Lung (tissue), 12 donors: ENCODE data around the gene ZNF236. TPM values are rescaled to one million over a fixed set of nuclear protein-coding genes. Genes with fewer than 3 reads are reported as not detected.

ENCODE experiments used
- ATAC-seq: fragments of 200-7000 bp; cut with Tn5 transposase; one replicate; pipeline ENCODE4 v1.9.1; 2020; ENCODE audit warnings: moderate number of reproducible peaks; ENCODE audit not compliant: insufficient read depth, low FRiP score
- DNase-seq, 3 donors: peaks; one replicate each; pipeline ENCODE4 v3.0.0-alpha.2; 2013 to 2017
- H3K27ac ChIP-seq, 2 donors: one replicate each; pipeline ENCODE4 v1.5.1; 2013; ENCODE audit warnings: mild to moderate bottlenecking in 2 of 2, moderate library complexity in 2 of 2, control low read depth in 1 of 2, inconsistent platforms in 1 of 2, low read depth in 1 of 2, low read length in 1 of 2
- H3K27me3 ChIP-seq, 3 donors: one replicate each; pipeline ENCODE4 v1.5.1; 2013; ENCODE audit warnings: low read length in 2 of 3; ENCODE audit not compliant: control insufficient read depth in 3 of 3, insufficient read depth in 3 of 3
- H3K36me3 ChIP-seq, 4 donors: one replicate each; pipeline ENCODE4 v1.5.1; 2013; ENCODE audit warnings: low read length in 4 of 4, mild to moderate bottlenecking in 1 of 4, moderate library complexity in 1 of 4; ENCODE audit not compliant: control insufficient read depth in 4 of 4, insufficient read depth in 4 of 4
- H3K4me1 ChIP-seq, 5 donors: one replicate each; pipeline ENCODE4 v1.5.1; 2013; ENCODE audit warnings: low read length in 5 of 5, mild to moderate bottlenecking in 2 of 5, moderate library complexity in 1 of 5; ENCODE audit not compliant: control insufficient read depth in 5 of 5, insufficient read depth in 5 of 5
- H3K4me3 ChIP-seq: one replicate; pipeline ENCODE4 v1.5.1; 2013; ENCODE audit warnings: mild to moderate bottlenecking, control low read depth, moderate library complexity
- H3K9ac ChIP-seq, 2 donors: one replicate each; pipeline ENCODE4 v1.5.1; 2013; ENCODE audit warnings: low read length in 2 of 2, control low read depth in 1 of 2; ENCODE audit not compliant: insufficient read depth in 1 of 2
- H3K9me3 ChIP-seq, 4 donors: one replicate each; pipeline ENCODE4 v1.5.1; 2013; ENCODE audit warnings: low read length in 3 of 4, mild to moderate bottlenecking in 1 of 4, moderate library complexity in 1 of 4; ENCODE audit not compliant: control insufficient read depth in 4 of 4, insufficient read depth in 3 of 4
- CTCF ChIP-seq: IDR thresholded peaks from 2 replicates; pipeline ENCODE4 v1.5.1; 2012; ENCODE audit warnings: mild to moderate bottlenecking; ENCODE audit errors: control extremely low read depth, extremely low read depth
- WGBS, 2 donors: extraction: QIAGEN DNeasy Blood & Tissue Kit; methylation state at CpG; one replicate each; pipeline ENCODE4 v1.1.7; 2013; 5-methylcytosine and 5-hydroxymethylcytosine counted together
- polyA plus RNA-seq, 2 donors: library from polyadenylated mRNA; stranded (reverse); fragments of 200-250 nt; gene quantifications; one replicate each; pipeline ENCODE4 v1.2.1, GENCODE V29; 2013
- total RNA-seq, 2 donors: library from RNA; depleted of rRNA in 1 of 2; stranded (reverse); fragments of >200 nt in 1 of 2; gene quantifications; one replicate each; pipeline ENCODE4 v1.2.1, GENCODE V29; 2014 to 2021
- donor health status: control.
- donor health status: control.
- donor health status: Bipolar disorder and iron deficiency.
- donor health status: healthy.
- donor health status: DM: yes; HTN: yes; CAD: no.

Gene ZNF236
- total and polyA plus RNA-seq, 4 donors: 2.4 to 23.1 (median 8.8) TPM

DNA sequence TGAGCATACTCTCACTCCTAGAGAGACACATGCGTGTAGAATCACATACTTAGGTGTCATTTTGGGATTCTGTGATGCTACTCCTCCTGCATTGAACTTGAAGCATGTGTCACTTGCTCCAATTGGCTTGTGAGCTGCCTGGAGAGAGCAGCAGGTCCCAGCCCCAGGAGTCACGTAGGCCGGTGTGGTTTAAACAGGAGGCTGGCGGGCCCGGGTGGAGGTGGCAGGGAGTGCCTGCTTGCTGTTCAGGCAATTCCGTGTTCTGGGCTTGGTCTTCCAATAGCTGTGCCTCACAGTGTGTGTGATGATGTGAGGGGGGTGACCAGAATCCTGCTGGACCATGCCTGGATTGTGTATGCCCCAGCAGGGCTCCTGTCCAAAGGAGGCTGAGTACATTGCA, 51.0 kb downstream of the ZNF236 start:
- Histone ChIP-seq H3K9ac (no peak overlapping the region), H3K4me1 (no peaks in the 10 kb centered on the region), H3K9me3 (no peaks in the 10 kb centered on the region), H3K27ac (no peak overlapping the region), H3K27me3 (no peaks in the 10 kb centered on the region), H3K36me3 (peaks cover 0 to 22% (median 11%) of the 10 kb centered on the region in 4 donors), H3K4me3 (no peak overlapping the region)
- ATAC-seq (no peak), DNase-seq (no peak)
- WGBS, 2 donors: 96% methylated on average over 6 of the region's 6 CpGs
- no peak for TF ChIP-seq CTCF

- DNase-seq (no peak), ATAC-seq (no peak)
- Histone ChIP-seq H3K9ac (no peak overlapping the region), H3K27me3 (no peaks in the 10 kb centered on the region), H3K4me1 (no peaks in the 10 kb centered on the region), H3K36me3 (peaks cover 0 to 20% (median 9%) of the 10 kb centered on the region in 4 donors), H3K9me3 (no peaks in the 10 kb centered on the region), H3K4me3 (no peak overlapping the region), H3K27ac (no peak overlapping the region)
- WGBS, 2 donors: 93 to 96% methylated on average over 17 of the region's 17 CpGs
- TF ChIP-seq CTCF: no peak
Measured at GRCh38 chr18:76873713-76874112, 51.4 kb downstream of the ZNF236 start.

- WGBS, 2 donors: 88 to 94% methylated on average over 13 of the region's 13 CpGs
- DNase-seq: no peak
Measured at GRCh38 chr18:76874642-76875389, 52.5 kb downstream of the ZNF236 start.

More at GRCh38 chr18:76874642-76875389, 52.5 kb downstream of the ZNF236 start:
- Histone ChIP-seq H3K36me3 (peaks cover 0 to 21% (median 6%) of the 10 kb centered on the region in 4 donors), H3K27me3 (no peaks in the 10 kb centered on the region), H3K4me1 (no peaks in the 10 kb centered on the region), H3K9ac (no peak overlapping the region), H3K27ac (no peak overlapping the region), H3K4me3 (no peak overlapping the region), H3K9me3 (no peaks in the 10 kb centered on the region)
- TF ChIP-seq CTCF: no peak
- ATAC-seq: no peak
